ENCODE data around the gene PDE10A.

The PDE10A gene

GRCh38 chr6:165605901-165606739 is 56.9 kb downstream of the PDE10A start:
- TF ChIP-seq, protein P1, sequence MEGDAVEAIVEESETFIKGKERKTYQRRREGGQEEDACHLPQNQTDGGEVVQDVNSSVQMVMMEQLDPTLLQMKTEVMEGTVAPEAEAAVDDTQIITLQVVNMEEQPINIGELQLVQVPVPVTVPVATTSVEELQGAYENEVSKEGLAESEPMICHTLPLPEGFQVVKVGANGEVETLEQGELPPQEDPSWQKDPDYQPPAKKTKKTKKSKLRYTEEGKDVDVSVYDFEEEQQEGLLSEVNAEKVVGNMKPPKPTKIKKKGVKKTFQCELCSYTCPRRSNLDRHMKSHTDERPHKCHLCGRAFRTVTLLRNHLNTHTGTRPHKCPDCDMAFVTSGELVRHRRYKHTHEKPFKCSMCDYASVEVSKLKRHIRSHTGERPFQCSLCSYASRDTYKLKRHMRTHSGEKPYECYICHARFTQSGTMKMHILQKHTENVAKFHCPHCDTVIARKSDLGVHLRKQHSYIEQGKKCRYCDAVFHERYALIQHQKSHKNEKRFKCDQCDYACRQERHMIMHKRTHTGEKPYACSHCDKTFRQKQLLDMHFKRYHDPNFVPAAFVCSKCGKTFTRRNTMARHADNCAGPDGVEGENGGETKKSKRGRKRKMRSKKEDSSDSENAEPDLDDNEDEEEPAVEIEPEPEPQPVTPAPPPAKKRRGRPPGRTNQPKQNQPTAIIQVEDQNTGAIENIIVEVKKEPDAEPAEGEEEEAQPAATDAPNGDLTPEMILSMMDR (IDR thresholded peaks at IDR 0.05; ENCODE audit: low read depth, low read length, missing control alignments): no peak
- DNase-seq (ENCODE audit: low read depth): no peak
- no peak overlapping the region for H3K4me3 ChIP-seq (ENCODE audit: low read depth, low read length)

GRCh38 chr6:165605182-165605875 is 57.7 kb downstream of the PDE10A start:
- TF ChIP-seq, protein P1 (IDR thresholded peaks at IDR 0.05; ENCODE audit: low read depth, low read length, missing control alignments): no peak
- DNase-seq (ENCODE audit: low read depth): no peak
- H3K4me3 ChIP-seq (ENCODE audit: low read depth, low read length): no peak overlapping the region

DNA sequence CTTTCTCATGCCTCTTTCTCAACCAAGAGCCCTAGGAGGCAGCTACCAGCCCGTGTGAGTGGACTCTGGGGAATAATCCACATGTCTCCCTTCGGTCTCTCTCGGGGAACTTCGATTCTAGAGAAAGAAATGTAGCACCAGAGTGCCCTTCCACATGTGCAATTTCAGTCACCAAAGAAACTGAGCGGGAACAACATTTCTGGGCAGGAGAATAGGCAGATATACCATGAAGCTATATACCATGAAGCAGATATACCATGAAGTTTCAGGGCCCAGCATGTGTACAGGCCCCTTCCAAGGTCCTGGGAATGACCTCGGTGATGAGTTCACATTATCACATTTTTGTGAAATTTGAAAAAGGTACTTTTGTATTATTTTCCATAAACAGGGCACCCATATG is 60.8 kb downstream of the PDE10A start:
- H3K4me3 ChIP-seq (ENCODE audit: low read depth, low read length): no peak overlapping the region
- TF ChIP-seq, protein P1 (IDR thresholded peaks at IDR 0.05; ENCODE audit: low read depth, low read length, missing control alignments): no peak
- DNase-seq (ENCODE audit: low read depth): no peak

DNA sequence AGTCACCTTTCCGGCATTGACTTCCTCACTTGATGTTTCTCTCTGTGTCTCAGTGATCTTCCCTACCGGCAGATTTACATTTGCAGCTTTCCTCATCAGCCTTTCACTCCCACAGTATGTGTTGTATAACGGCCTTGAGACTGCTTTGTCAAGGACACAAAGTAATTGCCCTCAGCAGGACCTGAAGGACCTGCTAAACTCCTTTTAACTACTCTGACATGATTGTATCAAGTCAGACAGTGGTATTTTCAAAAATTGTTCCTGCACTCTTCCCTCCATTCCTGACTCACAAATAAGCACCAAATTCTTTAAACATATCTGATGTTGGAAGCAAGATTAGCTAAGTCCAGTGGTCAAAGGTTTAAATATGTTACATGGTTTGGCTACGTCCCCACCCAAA is 62.4 kb downstream of the PDE10A start:
- TF ChIP-seq, protein P1 (IDR thresholded peaks at IDR 0.05; ENCODE audit: low read depth, low read length, missing control alignments): no peak
- no peak overlapping the region for H3K4me3 ChIP-seq (ENCODE audit: low read depth, low read length)
- DNase-seq (ENCODE audit: low read depth): no peak

DNA sequence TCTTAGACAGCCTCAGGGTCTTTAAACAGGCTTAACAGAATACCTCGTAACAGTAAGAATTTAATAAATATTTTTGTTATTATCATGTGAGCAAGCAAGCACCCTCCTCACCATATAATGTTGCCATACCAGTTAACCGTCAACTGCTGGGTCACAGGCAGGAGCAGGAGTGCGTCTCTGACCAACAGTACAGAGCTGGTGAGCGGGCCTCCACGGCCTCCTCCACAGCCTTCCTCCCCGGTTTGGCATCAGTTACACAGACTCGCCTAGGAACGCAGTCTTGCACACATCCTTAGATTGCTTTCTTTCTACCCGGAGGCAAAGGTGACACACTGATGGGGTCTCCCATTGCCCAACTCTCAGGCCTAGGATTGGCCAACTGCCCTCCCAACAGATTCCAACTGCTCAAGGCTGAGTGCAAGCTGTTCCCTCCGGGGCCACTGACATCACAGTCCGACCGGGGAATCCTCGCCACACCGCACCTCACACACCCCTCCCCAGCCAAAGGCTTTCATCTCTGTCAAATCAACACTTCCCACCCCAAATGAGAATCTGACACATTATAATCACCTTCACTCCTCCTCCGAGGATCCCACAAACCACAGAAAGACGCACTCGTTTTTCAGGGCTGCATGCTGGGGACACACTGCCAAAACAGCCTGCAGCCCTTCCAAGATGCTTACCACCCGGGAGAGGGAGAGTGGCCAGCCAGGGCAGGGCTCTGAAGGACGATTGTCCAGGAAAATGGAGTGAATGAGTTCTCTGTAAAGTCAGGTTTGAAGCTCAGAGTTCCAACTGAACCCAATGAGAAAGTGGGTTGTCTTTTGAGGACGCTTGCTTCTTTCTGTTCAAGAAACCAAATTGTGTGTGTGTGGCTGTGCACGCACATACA is 63.2 kb downstream of the PDE10A start:
- no peak overlapping the region for H3K4me3 ChIP-seq (ENCODE audit: low read depth, low read length)
- DNase-seq (ENCODE audit: low read depth): no peak
- TF ChIP-seq, protein P1 (IDR thresholded peaks at IDR 0.05; ENCODE audit: low read depth, low read length, missing control alignments): no peak

DNA sequence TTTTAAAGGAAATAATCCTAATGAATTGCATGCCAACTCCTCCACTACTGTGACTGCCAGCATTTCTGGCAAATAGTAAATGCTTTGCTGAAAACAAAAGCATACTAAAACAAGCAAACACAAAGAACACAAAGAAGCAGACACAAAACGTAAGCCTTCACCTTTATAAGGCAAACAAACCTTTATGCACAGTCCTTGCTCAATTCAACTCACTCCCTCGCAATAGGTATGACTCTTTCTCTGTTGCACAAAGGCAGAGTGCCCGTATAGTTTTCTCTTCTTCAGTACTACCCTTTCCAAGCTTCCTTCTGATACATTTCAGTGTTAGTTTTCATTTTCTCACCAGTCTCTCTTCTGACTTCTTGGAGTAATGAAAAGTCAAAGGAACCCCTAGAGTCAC is 63.9 kb downstream of the PDE10A start:
- no peak for DNase-seq (ENCODE audit: low read depth)
- TF ChIP-seq, protein P1 (IDR thresholded peaks at IDR 0.05; ENCODE audit: low read depth, low read length, missing control alignments): no peak

More for the DNA sequence above, 63.9 kb downstream of the PDE10A start:
- no peak overlapping the region for H3K4me3 ChIP-seq (ENCODE audit: low read depth, low read length)
